H9 (cell line): Measurements from ENCODE around the gene SEC61B. TPM values are rescaled to one million over a fixed set of nuclear protein-coding genes. Genes with fewer than 3 reads are reported as not detected.

Source experiments
- DNase-seq: peaks from one replicate; pipeline ENCODE4 v3.0.0-alpha.2; 2017
- H2AFZ ChIP-seq: one replicate; pipeline ENCODE4 v1.6.1; 2013; ENCODE audit warnings: mild to moderate bottlenecking, low read length, control low read depth, moderate library complexity
- H2AK5ac ChIP-seq: 2 replicates; pipeline ENCODE4 v1.6.1; 2013; ENCODE audit warnings: low read length, control low read depth, mixed read lengths; ENCODE audit not compliant: insufficient read length
- H2BK120ac ChIP-seq: one replicate; pipeline ENCODE4 v1.6.1; 2013; ENCODE audit warnings: low read depth, mild to moderate bottlenecking, low read length, control low read depth, inconsistent platforms; ENCODE audit not compliant: poor library complexity, severe bottlenecking
- H2BK12ac ChIP-seq: 2 replicates; pipeline ENCODE4 v1.6.1; 2013; ENCODE audit warnings: low read length, control low read depth, mixed read lengths, low read depth; ENCODE audit not compliant: insufficient read length
- H2BK15ac ChIP-seq: 2 replicates; pipeline ENCODE4 v1.6.1; 2013; ENCODE audit warnings: low read depth, low read length, control low read depth
- H2BK20ac ChIP-seq: one replicate; pipeline ENCODE4 v1.6.1; 2013; ENCODE audit warnings: low read depth, mild to moderate bottlenecking, low read length, control low read depth, inconsistent platforms; ENCODE audit not compliant: poor library complexity, severe bottlenecking
- H2BK5ac ChIP-seq: 2 replicates; pipeline ENCODE4 v1.6.1; 2013; ENCODE audit warnings: low read length, control low read depth, mixed read lengths; ENCODE audit not compliant: insufficient read length
- H3K14ac ChIP-seq: 2 replicates; pipeline ENCODE4 v1.6.1; 2013; ENCODE audit warnings: low read length, control low read depth; ENCODE audit not compliant: insufficient read depth
- H3K18ac ChIP-seq: 2 replicates; pipeline ENCODE4 v1.6.1; 2013; ENCODE audit warnings: low read depth, mild to moderate bottlenecking, mixed read lengths, low read length, control low read depth; ENCODE audit not compliant: insufficient read length
- H3K23ac ChIP-seq: 2 replicates; pipeline ENCODE4 v1.6.1; 2013; ENCODE audit warnings: low read length, control low read depth, mixed read lengths, low read depth; ENCODE audit not compliant: insufficient read length
- H3K23me2 ChIP-seq: 2 replicates; pipeline ENCODE4 v1.6.1; 2013; ENCODE audit warnings: low read depth, mild to moderate bottlenecking, mixed read lengths, low read length, control low read depth; ENCODE audit not compliant: insufficient read length, poor library complexity, severe bottlenecking
- H3K27ac ChIP-seq: 2 replicates; pipeline ENCODE4 v1.5.1; 2013; ENCODE audit warnings: low read length, control low read depth, mixed read lengths, low read depth; ENCODE audit not compliant: insufficient read length
- H3K27me3 ChIP-seq: 2 replicates; pipeline ENCODE4 v1.6.1; 2013; ENCODE audit warnings: low read length, control low read depth, inconsistent platforms; ENCODE audit not compliant: insufficient read depth
- H3K4ac ChIP-seq: 2 replicates; pipeline ENCODE4 v1.6.1; 2013; ENCODE audit warnings: low read depth, mild to moderate bottlenecking, control low read depth, inconsistent platforms, low read length, moderate library complexity
- H3K4me1 ChIP-seq: 2 replicates; pipeline ENCODE4 v1.6.1; 2013; ENCODE audit warnings: low read length, control low read depth, inconsistent platforms; ENCODE audit not compliant: insufficient read depth
- H3K4me2 ChIP-seq: 2 replicates; pipeline ENCODE4 v1.6.1; 2013; ENCODE audit warnings: low read length, control low read depth, mixed read lengths; ENCODE audit not compliant: insufficient read length, insufficient read depth
- H3K56ac ChIP-seq: 2 replicates; pipeline ENCODE4 v1.6.1; 2013; ENCODE audit warnings: low read depth, mild to moderate bottlenecking, mixed read lengths, low read length, control low read depth; ENCODE audit not compliant: insufficient read length
- H3K79me1 ChIP-seq: 2 replicates; pipeline ENCODE4 v1.6.1; 2013; ENCODE audit warnings: low read depth, mild to moderate bottlenecking, moderate library complexity, low read length, control low read depth, inconsistent platforms; ENCODE audit not compliant: insufficient read depth, poor library complexity, severe bottlenecking
- H3K79me2 ChIP-seq: 2 replicates; pipeline ENCODE4 v1.6.1; 2013; ENCODE audit warnings: low read length, control low read depth, inconsistent platforms; ENCODE audit not compliant: insufficient read depth
- H3K9ac ChIP-seq: 2 replicates; pipeline ENCODE4 v1.6.1; 2013; ENCODE audit warnings: low read length, control low read depth, mixed read lengths; ENCODE audit not compliant: insufficient read length; ENCODE audit errors: extremely low read depth
- H3K9me3 ChIP-seq: one replicate; pipeline ENCODE4 v1.6.1; 2013; ENCODE audit warnings: low read depth, low read length, inconsistent platforms; ENCODE audit not compliant: control insufficient read depth
- H3T11ph ChIP-seq: one replicate; pipeline ENCODE4 v1.6.1; 2013; ENCODE audit warnings: mild to moderate bottlenecking, low read length, control low read depth, inconsistent platforms
- H4K20me1 ChIP-seq: one replicate; pipeline ENCODE4 v1.6.1; 2013; ENCODE audit not compliant: control insufficient read depth, insufficient read length, insufficient read depth
- H4K5ac ChIP-seq: 2 replicates; pipeline ENCODE4 v1.6.1; 2013; ENCODE audit warnings: low read depth, mild to moderate bottlenecking, mixed read lengths, low read length, control low read depth; ENCODE audit not compliant: insufficient read length
- H4K8ac ChIP-seq: replicated peaks from 2 replicates; pipeline ENCODE4 v1.6.1; 2013; ENCODE audit warnings: low read length, control low read depth, mixed read lengths, low read depth; ENCODE audit not compliant: insufficient read length
- H4K91ac ChIP-seq: 2 replicates; pipeline ENCODE4 v1.6.1; 2013; ENCODE audit warnings: low read depth, mild to moderate bottlenecking, moderate library complexity, mixed read lengths, low read length, control low read depth; ENCODE audit not compliant: insufficient read length
- H3K27ac Mint-ChIP-seq, 3 experiments: 2 replicates in 2 of 3; 3 replicates in 1 of 3; pipeline ENCODE4 v1.8.0; 2020 to 2021; ENCODE audit warnings: mixed read lengths in 3 of 3, mild to moderate bottlenecking in 1 of 3, moderate library complexity in 1 of 3
- H3K27me3 Mint-ChIP-seq: 2 replicates; pipeline ENCODE4 v1.8.0; 2021; ENCODE audit warnings: low read depth, mild to moderate bottlenecking, moderate library complexity, mixed read lengths
- H3K36me3 Mint-ChIP-seq, 3 experiments: 2 replicates in 2 of 3; 3 replicates in 1 of 3; pipeline ENCODE4 v1.8.0; 2020 to 2021; ENCODE audit warnings: low read depth in 3 of 3, mixed read lengths in 3 of 3; ENCODE audit not compliant: insufficient read depth in 1 of 3
- H3K4me1 Mint-ChIP-seq, 2 experiments: 2 replicates each; pipeline ENCODE4 v1.8.0; 2020; ENCODE audit warnings: mixed read lengths in 2 of 2
- H3K4me3 Mint-ChIP-seq, 2 experiments: 2 replicates in 1 of 2; 3 replicates in 1 of 2; pipeline ENCODE4 v1.8.0; 2020 to 2021; ENCODE audit warnings: mild to moderate bottlenecking in 2 of 2, mixed read lengths in 2 of 2, moderate library complexity in 1 of 2
- H3K9me3 Mint-ChIP-seq, 2 experiments: 2 replicates in 1 of 2; 3 replicates in 1 of 2; pipeline ENCODE4 v1.8.0; 2020; ENCODE audit warnings: mild to moderate bottlenecking in 2 of 2, mixed read lengths in 2 of 2, moderate library complexity in 1 of 2
- CTCF ChIP-seq: fragments of 200-600 bp; sonication (generic); conservative IDR thresholded peaks from 3 replicates; pipeline ENCODE4 v1.8.0; 2021; ENCODE audit warnings: antibody characterized with exemption, mild to moderate bottlenecking
- WGBS: extraction: QIAGEN DNeasy Blood & Tissue Kit; methylation state at CpG from one replicate; pipeline ENCODE4 v1.1.7; 2013; ENCODE audit warnings: missing lambda C conversion rate, low lambda C conversion rate, mixed read lengths; ENCODE audit not compliant: insufficient read length; ENCODE audit errors: extremely low coverage; 5-methylcytosine and 5-hydroxymethylcytosine counted together
- total RNA-seq: library from RNA; stranded (reverse); gene quantifications from 2 replicates; pipeline ENCODE4 v1.2.1, GENCODE V29; 2021

SEC61B gene
- total RNA-seq, 1 experiment from 2014 or later: 142 TPM

- no peak overlapping the region for H3K23ac ChIP-seq
- no peak overlapping the region for H2AFZ ChIP-seq
- H3K14ac ChIP-seq: no peak overlapping the region
- no peak overlapping the region for H2BK15ac ChIP-seq
- no peak overlapping the region for H3K27ac ChIP-seq
- no peak overlapping the region for H3K18ac ChIP-seq
- H3K4ac ChIP-seq: no peak overlapping the region
- no peaks in the 10 kb centered on the region for H4K20me1 ChIP-seq
- H3K27me3 ChIP-seq: no peaks in the 10 kb centered on the region
- H3K79me2 ChIP-seq: no peaks in the 10 kb centered on the region
- no peaks in the 10 kb centered on the region; the same call in 1 of the 2 replicates for H3K27me3 Mint-ChIP-seq
- H3K27ac Mint-ChIP-seq: no peak overlapping the region
- peak; percentile 44 for DNase-seq
- H3K4me1 ChIP-seq: no peaks in the 10 kb centered on the region
- H3K4me2 ChIP-seq: no peak overlapping the region
- no peak overlapping the region for H4K91ac ChIP-seq
- H2AK5ac ChIP-seq: no peak overlapping the region
- no peak overlapping the region for H4K5ac ChIP-seq
- no peak overlapping the region for H3K9ac ChIP-seq
- H3K79me1 ChIP-seq: no peaks in the 10 kb centered on the region
- TF ChIP-seq CTCF: peak; percentile 71
- H3K36me3 Mint-ChIP-seq: no peaks in the 10 kb centered on the region
- no peak overlapping the region for H3T11ph ChIP-seq
- H3K4me1 Mint-ChIP-seq: peaks cover 4 to 5% of the 10 kb centered on the region in 2 experiments
- no peak overlapping the region for H2BK12ac ChIP-seq
- H3K9me3 ChIP-seq: no peaks in the 10 kb centered on the region
- no peaks in the 10 kb centered on the region for H3K9me3 Mint-ChIP-seq
- H4K8ac ChIP-seq: no peak overlapping the region
- no peak overlapping the region for H2BK120ac ChIP-seq
- no peak overlapping the region for H2BK20ac ChIP-seq
- WGBS: no CpG with 5 or more reads among the region's 3 CpGs
- H3K4me3 Mint-ChIP-seq: no peak overlapping the region
- H2BK5ac ChIP-seq: no peak overlapping the region
- no peak overlapping the region for H3K56ac ChIP-seq
- H3K23me2 ChIP-seq: no peaks in the 10 kb centered on the region
These were observed 42.1 kb downstream of the SEC61B start for GRCh38 chr9:99264070-99264680.
